SK-N-SH (cell line): ENCODE measurements around the gene FYCO1. TPM values are rescaled to one million over a fixed set of nuclear protein-coding genes. Genes with fewer than 3 reads are reported as not detected.

ENCODE experiments used
- CTCF ChIA-PET: fragments of 300-600, 350-600 bp; formaldehyde crosslinking; extraction: SDS; loops from one replicate; lab custom pipeline; 2021; lab: Yijun Ruan, JAX
- POLR2A ChIA-PET: fragments of 350-600 bp; sonication (Branson Sonifier 250); formaldehyde crosslinking; extraction: SDS; loops from one replicate; lab custom pipeline; 2020; ENCODE audit warnings: antibody characterized with exemption, inconsistent platforms; lab: Yijun Ruan, JAX
- DNase-seq: peaks from one replicate; pipeline ENCODE4 v3.0.0; 2012
- H2AFZ ChIP-seq: fragments of 200-600 bp; sonication (generic); 2 replicates; pipeline ENCODE4 v1.8.1; 2016; ENCODE audit warnings: antibody characterized with exemption, mild to moderate bottlenecking, low read depth
- H3F3A ChIP-seq: fragments of 200-600 bp; sonication (generic); replicated peaks from 2 replicates; pipeline ENCODE3; 2016; ENCODE audit warnings: antibody characterized with exemption, mild to moderate bottlenecking; ENCODE audit not compliant: insufficient read depth
- H3K27ac ChIP-seq, 2 experiments: fragments of 200-500 bp in 1 of 2; fragments of 200-600 bp in 1 of 2; sonication (Bioruptor generic) in 1 of 2; sonication (generic), shearing (Covaris generic) in 1 of 2; 2 replicates each; pipeline versions ENCODE4 v1.5.1 to v1.6.1; 2014 to 2016; ENCODE audit warnings: low read depth in 2 of 2, inconsistent platforms in 1 of 2, low read length in 1 of 2, mild to moderate bottlenecking in 1 of 2, mixed read lengths in 1 of 2
- H3K27me3 ChIP-seq: fragments of 200-600 bp; sonication (generic), shearing (Covaris generic); 2 replicates; pipeline ENCODE4 v1.6.1; 2016; ENCODE audit warnings: mixed run types; ENCODE audit not compliant: insufficient read depth
- H3K36me3 ChIP-seq, 2 experiments: fragments of 200-500 bp in 1 of 2; fragments of 200-600 bp in 1 of 2; sonication (Bioruptor generic) in 1 of 2; sonication (generic) in 1 of 2; replicated peaks in 1 of 2; 2 replicates each; pipeline versions ENCODE3 to v1.5.1; 2014 to 2016; ENCODE audit warnings: low read length in 1 of 2, mild to moderate bottlenecking in 1 of 2; ENCODE audit not compliant: insufficient read depth in 2 of 2, control insufficient read depth in 1 of 2
- H3K4me1 ChIP-seq, 2 experiments: fragments of 200-500 bp in 1 of 2; fragments of 200-600 bp in 1 of 2; sonication (Bioruptor generic) in 1 of 2; sonication (generic), shearing (Covaris generic) in 1 of 2; 2 replicates each; pipeline versions ENCODE4 v1.5.1 to v1.6.1; 2014 to 2016; ENCODE audit warnings: low read depth in 1 of 2, low read length in 1 of 2, mixed run types in 1 of 2; ENCODE audit not compliant: insufficient read depth in 2 of 2, control insufficient read depth in 1 of 2
- H3K4me2 ChIP-seq: fragments of 200-600 bp; sonication (generic), shearing (Covaris generic); 2 replicates; pipeline ENCODE4 v1.6.1; 2017; ENCODE audit warnings: mixed run types
- H3K4me3 ChIP-seq, 2 experiments: fragments of 200-500 bp in 1 of 2; fragments of 200-600 bp in 1 of 2; sonication (Bioruptor generic) in 1 of 2; sonication (generic), shearing (Covaris generic) in 1 of 2; 2 replicates each; pipeline versions ENCODE4 v1.5.1 to v1.8.1; 2014 to 2016; ENCODE audit warnings: low read depth in 2 of 2, inconsistent platforms in 1 of 2, low read length in 1 of 2, mild to moderate bottlenecking in 1 of 2, mixed read lengths in 1 of 2, moderate library complexity in 1 of 2
- H3K79me2 ChIP-seq: fragments of 200-600 bp; sonication (generic); 2 replicates; pipeline ENCODE4 v1.8.1; 2017; ENCODE audit warnings: mild to moderate bottlenecking; ENCODE audit not compliant: insufficient read depth
- H3K9ac ChIP-seq: fragments of 200-600 bp; sonication (generic); 2 replicates; pipeline ENCODE4 v1.6.1; 2017; ENCODE audit warnings: mixed run types
- H3K9me2 ChIP-seq: fragments of 200-600 bp; sonication (generic); 2 replicates; pipeline ENCODE4 v1.6.1; 2017; ENCODE audit warnings: mixed run types
- H3K9me3 ChIP-seq: fragments of 200-600 bp; sonication (generic); 2 replicates; pipeline ENCODE4 v1.6.1; 2017; ENCODE audit warnings: mixed run types, mild to moderate bottlenecking, moderate library complexity
- H4K20me1 ChIP-seq: fragments of 200-600 bp; sonication (generic); 2 replicates; pipeline ENCODE4 v1.6.1; 2017; ENCODE audit warnings: mild to moderate bottlenecking, mixed run types; ENCODE audit not compliant: insufficient read depth
- CHD2 ChIP-seq: fragments of 150-350 bp; IDR thresholded peaks from 2 replicates; pipeline ENCODE4 v1.6.1; 2018; ENCODE audit warnings: low read length; ENCODE audit not compliant: partially characterized antibody
- ELF1 ChIP-seq: IDR thresholded peaks from 2 replicates; pipeline ENCODE4 v1.4.0; 2012
- GATA2 ChIP-seq: sonication (generic); formaldehyde crosslinking; IDR thresholded peaks from 2 replicates; pipeline ENCODE4 v1.5.0; 2020; ENCODE audit warnings: mild to moderate bottlenecking, missing genetic modification reagents
- JUND ChIP-seq: IDR thresholded peaks from 2 replicates; pipeline ENCODE4 v1.4.0; 2012
- POLR2AphosphoS5 ChIP-seq: IDR thresholded peaks from 2 replicates; pipeline ENCODE4 v1.6.1; 2012; ENCODE audit warnings: low read depth, low read length
- SMC3 ChIP-seq: IDR thresholded peaks from 2 replicates; pipeline ENCODE4 v1.6.1; 2012; ENCODE audit warnings: low read depth, low read length, improper control_type of control experiment
- TCF12 ChIP-seq: IDR thresholded peaks from 2 replicates; pipeline ENCODE4 v1.4.0; 2012
- TEAD4 ChIP-seq: IDR thresholded peaks from 2 replicates; pipeline ENCODE4 v1.4.0; 2012; ENCODE audit warnings: mild to moderate bottlenecking, borderline replicate concordance; ENCODE audit not compliant: insufficient read depth
- WGBS: methylation state at CpG from one replicate; pipeline ENCODE4 v1.1.6; 2017; ENCODE audit warnings: low lambda C conversion rate; 5-methylcytosine and 5-hydroxymethylcytosine counted together
- polyA plus RNA-seq, 3 experiments: library from polyadenylated mRNA; depleted of rRNA; stranded (reverse); fragments of >200 nt; gene quantifications; 2 replicates each; pipeline ENCODE4 v1.2.3, GENCODE V29; 2012
- TF ChIP-seq, protein P1 (sequence below): IDR thresholded peaks from 2 replicates; pipeline ENCODE4 v1.4.0; 2012; ENCODE audit warnings: low read depth, borderline replicate concordance
- TF ChIP-seq, protein P2 (sequence below): IDR thresholded peaks from 2 replicates; pipeline ENCODE4; 2012
- TF ChIP-seq, protein P3 (sequence below): fragments of 150-350 bp; IDR thresholded peaks from 2 replicates; pipeline ENCODE4 v1.6.1; 2016; ENCODE audit warnings: mild to moderate bottlenecking, low read depth, low read length

FYCO1 gene
- polyA plus RNA-seq, 1 of the 3 experiments (the other 2 are of a cell fraction): 5.5 TPM

DNA sequence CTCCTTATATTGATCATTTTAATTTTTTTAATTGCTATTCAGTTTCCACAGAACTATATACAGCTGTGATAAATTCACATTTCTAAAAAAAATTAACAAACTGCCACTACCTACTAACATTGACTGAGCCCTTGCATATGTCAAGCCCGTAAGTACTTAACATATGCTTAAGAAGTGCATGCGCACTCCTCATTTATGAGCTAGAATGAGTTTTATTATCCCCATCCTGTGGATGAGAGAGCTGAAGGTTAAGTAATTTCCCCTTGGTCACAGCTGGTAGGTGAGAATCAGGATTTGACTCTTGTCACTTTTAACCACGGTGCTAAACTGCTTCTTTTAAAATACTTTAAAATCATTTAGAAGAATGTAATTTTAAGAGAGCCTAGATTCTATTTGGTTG is 26.5 kb downstream of the FYCO1 start:
- no peak overlapping the region; a peak in 1 of 4 replicates for H3K27ac ChIP-seq
- 82% methylated on average over 3 of the region's 3 CpGs for WGBS
- no peaks in the 10 kb centered on the region for H3K9me3 ChIP-seq

DNA sequence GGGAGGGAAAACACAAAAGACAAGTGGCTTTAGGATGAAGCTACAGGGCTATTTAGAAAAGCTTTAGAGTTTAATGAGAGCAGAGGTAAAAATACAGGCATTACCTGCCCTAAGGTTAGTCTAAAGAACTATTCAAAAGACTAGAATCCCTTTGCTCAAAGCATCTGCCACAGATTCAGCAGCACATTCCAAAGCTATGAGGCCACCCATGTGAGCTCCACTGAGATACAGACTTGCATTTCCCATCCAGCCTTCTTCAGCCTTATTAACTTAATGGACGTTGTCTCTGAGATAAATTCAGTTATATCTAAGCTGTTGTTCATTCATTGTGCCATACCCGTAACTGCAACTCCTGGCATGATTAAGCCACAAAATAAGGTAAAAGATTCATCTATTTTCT is 26.9 kb downstream of the FYCO1 start:
- ChIA-PET CTCF (interaction anchor here (3.9 to 8.4 kb wide), 2 partner anchors 31 to 110 kb away, joined by 23 to 60 read pairs; no protein-coding TSS in a partner anchor), POLR2A (interaction anchor here (0.8 kb wide), 1 partner anchor 11 kb away, joined by 3 read pairs; no protein-coding TSS in a partner anchor)
- no peak for TF ChIP-seq ELF1
- peak; percentile 33; the same call in 1 of the 2 replicates for TF ChIP-seq TCF12
- TF ChIP-seq JUND: peak; percentile 24; the same call in 1 of the 2 replicates
- TF ChIP-seq SMC3: no peak
- no peak for TF ChIP-seq CHD2
- TF ChIP-seq, protein P1, sequence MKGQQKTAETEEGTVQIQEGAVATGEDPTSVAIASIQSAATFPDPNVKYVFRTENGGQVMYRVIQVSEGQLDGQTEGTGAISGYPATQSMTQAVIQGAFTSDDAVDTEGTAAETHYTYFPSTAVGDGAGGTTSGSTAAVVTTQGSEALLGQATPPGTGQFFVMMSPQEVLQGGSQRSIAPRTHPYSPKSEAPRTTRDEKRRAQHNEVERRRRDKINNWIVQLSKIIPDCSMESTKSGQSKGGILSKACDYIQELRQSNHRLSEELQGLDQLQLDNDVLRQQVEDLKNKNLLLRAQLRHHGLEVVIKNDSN: no peak
- TF ChIP-seq, protein P2, sequence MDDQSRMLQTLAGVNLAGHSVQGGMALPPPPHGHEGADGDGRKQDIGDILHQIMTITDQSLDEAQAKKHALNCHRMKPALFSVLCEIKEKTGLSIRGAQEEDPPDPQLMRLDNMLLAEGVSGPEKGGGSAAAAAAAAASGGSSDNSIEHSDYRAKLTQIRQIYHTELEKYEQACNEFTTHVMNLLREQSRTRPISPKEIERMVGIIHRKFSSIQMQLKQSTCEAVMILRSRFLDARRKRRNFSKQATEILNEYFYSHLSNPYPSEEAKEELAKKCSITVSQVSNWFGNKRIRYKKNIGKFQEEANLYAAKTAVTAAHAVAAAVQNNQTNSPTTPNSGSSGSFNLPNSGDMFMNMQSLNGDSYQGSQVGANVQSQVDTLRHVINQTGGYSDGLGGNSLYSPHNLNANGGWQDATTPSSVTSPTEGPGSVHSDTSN: no peak
- peaks cover 15% of the 10 kb centered on the region for H3F3A ChIP-seq
- peaks cover 4 to 57% of the 10 kb centered on the region in 2 experiments for H3K36me3 ChIP-seq
- DNase-seq: no peak
- H4K20me1 ChIP-seq: no peaks in the 10 kb centered on the region
- H3K27ac ChIP-seq: no peak overlapping the region
- 44% methylated on average over 2 of the region's 2 CpGs for WGBS
- no peaks in the 10 kb centered on the region for H3K9me3 ChIP-seq
- H3K79me2 ChIP-seq: no peaks in the 10 kb centered on the region
- H3K4me3 ChIP-seq: no peak overlapping the region
- no peaks in the 10 kb centered on the region for H3K27me3 ChIP-seq
- H3K9me2 ChIP-seq: no peaks in the 10 kb centered on the region
- H2AFZ ChIP-seq: no peak overlapping the region
- H3K4me2 ChIP-seq: no peak overlapping the region
- H3K4me1 ChIP-seq: peaks cover 0 to 4% of the 10 kb centered on the region in 2 experiments; a peak in 3 of 4 replicates
- H3K9ac ChIP-seq: no peak overlapping the region

More for the DNA sequence above, 26.5 kb downstream of the FYCO1 start:
- no peaks in the 10 kb centered on the region for H3K9me2 ChIP-seq
- POLR2A ChIA-PET: interaction anchor here (0.8 kb wide), 1 partner anchor 12 kb away, joined by 3 read pairs; no protein-coding TSS in a partner anchor
- H3K79me2 ChIP-seq: no peaks in the 10 kb centered on the region
- CTCF ChIA-PET: interaction anchor here (8.4 kb wide), 1 partner anchor 109 kb away, joined by 60 read pairs; no protein-coding TSS in a partner anchor
- no peak overlapping the region for H3K4me2 ChIP-seq
- no peak overlapping the region for H3K9ac ChIP-seq
- H3K27me3 ChIP-seq: no peaks in the 10 kb centered on the region
- peaks cover 16% of the 10 kb centered on the region for H3F3A ChIP-seq
- H3K4me1 ChIP-seq: peaks cover 0 to 4% of the 10 kb centered on the region in 2 experiments; a peak in 3 of 4 replicates
- no peak overlapping the region for H2AFZ ChIP-seq
- H3K4me3 ChIP-seq: no peak overlapping the region
- no peak for DNase-seq
- H3K36me3 ChIP-seq: peaks cover 0 to 53% of the 10 kb centered on the region in 2 experiments
- TF ChIP-seq, protein P1: no peak
- TF ChIP-seq TEAD4 (no peak), POLR2AphosphoS5 (no peak), GATA2 (CRISPR knock-in tag) (no peak)
- TF ChIP-seq, protein P3, sequence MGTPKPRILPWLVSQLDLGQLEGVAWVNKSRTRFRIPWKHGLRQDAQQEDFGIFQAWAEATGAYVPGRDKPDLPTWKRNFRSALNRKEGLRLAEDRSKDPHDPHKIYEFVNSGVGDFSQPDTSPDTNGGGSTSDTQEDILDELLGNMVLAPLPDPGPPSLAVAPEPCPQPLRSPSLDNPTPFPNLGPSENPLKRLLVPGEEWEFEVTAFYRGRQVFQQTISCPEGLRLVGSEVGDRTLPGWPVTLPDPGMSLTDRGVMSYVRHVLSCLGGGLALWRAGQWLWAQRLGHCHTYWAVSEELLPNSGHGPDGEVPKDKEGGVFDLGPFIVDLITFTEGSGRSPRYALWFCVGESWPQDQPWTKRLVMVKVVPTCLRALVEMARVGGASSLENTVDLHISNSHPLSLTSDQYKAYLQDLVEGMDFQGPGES: no peak
- TF ChIP-seq, all 33 proteins: peak for 0
- H4K20me1 ChIP-seq: no peaks in the 10 kb centered on the region
